Lower leg skin (tissue), 3 donors: ENCODE measurements around the gene ATG2B.

Experiments
- POLR2A ChIP-seq, 2 donors: fragments of 450-650 bp; IDR thresholded peaks; one replicate each; pipeline ENCODE4 v1.6.1; 2016 to 2017; ENCODE audit warnings: antibody characterized with exemption in 2 of 2, mild to moderate bottlenecking in 1 of 2, moderate library complexity in 1 of 2
- TF ChIP-seq, protein P1 (sequence below), 3 donors: fragments of 450-650 bp; IDR thresholded peaks; one replicate each; pipeline ENCODE4 v1.5.1; 2016; ENCODE audit warnings: antibody characterized with exemption in 3 of 3, mild to moderate bottlenecking in 3 of 3, moderate library complexity in 2 of 3

DNA sequence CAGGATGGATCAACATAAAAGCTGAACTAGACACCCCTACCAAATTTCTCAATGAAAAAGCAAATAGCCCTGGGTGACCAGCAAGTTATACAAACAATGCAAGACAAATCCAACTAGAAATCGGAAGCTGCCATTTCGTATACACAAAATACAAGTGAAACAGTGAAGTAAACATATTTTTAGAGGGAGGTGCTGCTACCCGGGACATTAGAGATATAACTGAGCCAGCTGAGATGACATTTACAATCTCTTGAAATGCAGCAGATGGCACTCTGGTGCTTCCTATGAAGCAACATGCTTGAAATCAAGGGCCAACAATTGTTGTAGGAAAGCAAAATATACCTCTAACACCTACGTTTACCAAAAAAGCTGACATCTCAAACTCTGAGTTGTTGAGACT is 81.7 kb downstream of the ATG2B start:
- TF ChIP-seq, protein P1, sequence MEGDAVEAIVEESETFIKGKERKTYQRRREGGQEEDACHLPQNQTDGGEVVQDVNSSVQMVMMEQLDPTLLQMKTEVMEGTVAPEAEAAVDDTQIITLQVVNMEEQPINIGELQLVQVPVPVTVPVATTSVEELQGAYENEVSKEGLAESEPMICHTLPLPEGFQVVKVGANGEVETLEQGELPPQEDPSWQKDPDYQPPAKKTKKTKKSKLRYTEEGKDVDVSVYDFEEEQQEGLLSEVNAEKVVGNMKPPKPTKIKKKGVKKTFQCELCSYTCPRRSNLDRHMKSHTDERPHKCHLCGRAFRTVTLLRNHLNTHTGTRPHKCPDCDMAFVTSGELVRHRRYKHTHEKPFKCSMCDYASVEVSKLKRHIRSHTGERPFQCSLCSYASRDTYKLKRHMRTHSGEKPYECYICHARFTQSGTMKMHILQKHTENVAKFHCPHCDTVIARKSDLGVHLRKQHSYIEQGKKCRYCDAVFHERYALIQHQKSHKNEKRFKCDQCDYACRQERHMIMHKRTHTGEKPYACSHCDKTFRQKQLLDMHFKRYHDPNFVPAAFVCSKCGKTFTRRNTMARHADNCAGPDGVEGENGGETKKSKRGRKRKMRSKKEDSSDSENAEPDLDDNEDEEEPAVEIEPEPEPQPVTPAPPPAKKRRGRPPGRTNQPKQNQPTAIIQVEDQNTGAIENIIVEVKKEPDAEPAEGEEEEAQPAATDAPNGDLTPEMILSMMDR (IDR thresholded peaks at IDR 0.05), result no peak
- TF ChIP-seq POLR2A (IDR thresholded peaks at IDR 0.05), result no peak
